G401 (cell line): ENCODE data around the gene PRKN. TPM values are rescaled to one million over a fixed set of nuclear protein-coding genes. Genes with fewer than 3 reads are reported as not detected.
"Not testable (repeated sequence)": the region's sequence is repeated elsewhere in the genome, so short reads cannot be mapped to it uniquely, and the experiment has no call there.

Experiments
- DNase-seq: peaks from one replicate; pipeline ENCODE4 v3.0.0-alpha.2; 2015; ENCODE audit warnings: low spot score
- in situ Hi-C: cut with HindIII; loops from 2 replicates; pipeline ENCODE4 v1.10.0; 2016; ENCODE audit warnings: low sequenced_read_pairs, mixed read lengths
- total RNA-seq: library from RNA; depleted of rRNA; stranded (reverse); fragments of >200 nt; shearing (Covaris generic); gene quantifications from 2 replicates; pipeline ENCODE4 v1.2.3, GENCODE V29; 2014

PRKN gene
- total RNA-seq, 1 experiment from 2014 or later = 1.1 TPM

- in situ Hi-C loops = no loop called here
These were observed 310.6 kb downstream of the PRKN start for GRCh38 chr6:162416831-162417537.

GRCh38 chr6:162416307-162416706 lies 311.3 kb downstream of the PRKN start:
- no peak for DNase-seq
- in situ Hi-C loops = no loop called here

More at GRCh38 chr6:162416831-162417537, 310.6 kb downstream of the PRKN start:
- no peak for DNase-seq

GRCh38 chr6:162409741-162410691 lies 317.6 kb downstream of the PRKN start:
- in situ Hi-C loops = no loop called here
- DNase-seq = peak; percentile 2

GRCh38 chr6:162408826-162409535 lies 318.6 kb downstream of the PRKN start:
- no peak for DNase-seq
- in situ Hi-C loops = no loop called here

- in situ Hi-C loops = no loop called here
These were observed 322.6 kb downstream of the PRKN start for GRCh38 chr6:162404951-162405350.

GRCh38 chr6:162403031-162403430 lies 324.5 kb downstream of the PRKN start:
- DNase-seq = no peak
- in situ Hi-C loops = no loop called here

More at GRCh38 chr6:162404951-162405350, 322.6 kb downstream of the PRKN start:
- DNase-seq = no peak

GRCh38 chr6:162395181-162395580 lies 332.4 kb downstream of the PRKN start:
- in situ Hi-C loops = no loop called here

GRCh38 chr6:162390961-162391811 lies 336.4 kb downstream of the PRKN start:
- in situ Hi-C loops, DNase-seq: not testable (repeated sequence)

More at GRCh38 chr6:162395181-162395580, 332.4 kb downstream of the PRKN start:
- DNase-seq = no peak

GRCh38 chr6:162389343-162390085 lies 338.1 kb downstream of the PRKN start:
- in situ Hi-C loops = no loop called here
- DNase-seq = no peak

- DNase-seq = no peak
- in situ Hi-C loops = no loop called here
These were observed 339.2 kb downstream of the PRKN start for GRCh38 chr6:162388383-162388777.

GRCh38 chr6:162387718-162388382 lies 339.7 kb downstream of the PRKN start:
- DNase-seq = no peak
- in situ Hi-C loops = no loop called here

- no peak for DNase-seq
- in situ Hi-C loops = no loop called here
These were observed 341.6 kb downstream of the PRKN start for GRCh38 chr6:162385980-162386379.

- in situ Hi-C loops = no loop called here
- DNase-seq = no peak
These were observed 347.7 kb downstream of the PRKN start for GRCh38 chr6:162379757-162380409.

GRCh38 chr6:162377735-162378134 lies 349.8 kb downstream of the PRKN start:
- in situ Hi-C loops = no loop called here
- DNase-seq = no peak

- no peak for DNase-seq
- in situ Hi-C loops = no loop called here
These were observed 353.7 kb downstream of the PRKN start for GRCh38 chr6:162373868-162374267.

GRCh38 chr6:162373192-162373591 lies 354.4 kb downstream of the PRKN start:
- in situ Hi-C loops = no loop called here
- no peak for DNase-seq

- peak; percentile 19 for DNase-seq
- in situ Hi-C loops = no loop called here
These were observed 355.5 kb downstream of the PRKN start for GRCh38 chr6:162372106-162372505.
